Measurements from ENCODE around the gene SETDB1. TPM values are rescaled to one million over a fixed set of nuclear protein-coding genes. Genes with fewer than 3 reads are reported as not detected.

The SETDB1 gene
- total and polyA plus RNA-seq, 4 donors = 5.4 to 23.7 (median 14.0) TPM

GRCh38 chr1:150927624-150928023 is 1.5 kb downstream of the SETDB1 start:
- Histone ChIP-seq H3K27me3 (ENCODE audit: control insufficient read depth in 4 of 4, insufficient read depth in 4 of 4, low read length in 3 of 4) (no peaks in the 10 kb centered on the region), H3K27ac (ENCODE audit: low read depth in 1 of 2, low read length in 2 of 2) (no peak overlapping the region), H3K4me3 (ENCODE audit: low read depth in 1 of 3, low read length in 3 of 3) (no peak overlapping the region), H3K9me3 (ENCODE audit: control insufficient read depth in 4 of 4, low read length in 3 of 4) (peaks cover 0 to 4% (median 0%) of the 10 kb centered on the region in 4 donors), H3K9ac (ENCODE audit: low read depth in 1 of 2, low read length in 2 of 2) (no peak overlapping the region), H3K4me1 (ENCODE audit: control insufficient read depth in 4 of 4, insufficient read depth in 4 of 4, low read length in 3 of 4) (peaks cover 3 to 11% (median 9%) of the 10 kb centered on the region in 4 donors), H3K36me3 (ENCODE audit: control insufficient read depth in 4 of 4, insufficient read depth in 3 of 4, low read depth in 1 of 4, low read length in 3 of 4) (peaks cover 7 to 36% (median 27%) of the 10 kb centered on the region in 4 donors)
- DNase-seq (ENCODE audit: low spot score) = no peak
- WGBS = 92% methylated on average over 4 of the region's 4 CpGs
- TF ChIP-seq YY1 (IDR thresholded peaks at IDR 0.05) = no peak
- TF ChIP-seq JUND (IDR thresholded peaks at IDR 0.05) = no peak
- TF ChIP-seq SP1 (IDR thresholded peaks at IDR 0.05) = no peak
- TF ChIP-seq HNF4A (conservative IDR thresholded peaks at IDR 0.05) = no peak
- no peak for TF ChIP-seq ATF3 (IDR thresholded peaks at IDR 0.05)
- TF ChIP-seq FOXA2 (IDR thresholded peaks at IDR 0.05) = no peak
- TF ChIP-seq RXRA (IDR thresholded peaks at IDR 0.05) = no peak
- no peak for TF ChIP-seq FOXA1 (IDR thresholded peaks at IDR 0.05)
- no peak for TF ChIP-seq ZBTB33 (IDR thresholded peaks at IDR 0.05)
- TF ChIP-seq TAF1 (conservative IDR thresholded peaks at IDR 0.05) = no peak
- no peak for TF ChIP-seq MAX (IDR thresholded peaks at IDR 0.05)
- TF ChIP-seq NR2F2 (IDR thresholded peaks at IDR 0.05) = no peak
- TF ChIP-seq EGR1 (IDR thresholded peaks at IDR 0.05; ENCODE audit: low read depth in 2 of 2) = no peak
- TF ChIP-seq HNF4G (IDR thresholded peaks at IDR 0.05) = no peak
- no peak for TF ChIP-seq CTCF (IDR thresholded peaks at IDR 0.05; ENCODE audit: low read depth, low read length, missing input control)
- no peak for TF ChIP-seq REST (IDR thresholded peaks at IDR 0.05)
- no peak for TF ChIP-seq GABPA (IDR thresholded peaks at IDR 0.05 in 1 of 2, conservative IDR thresholded peaks at IDR 0.05 in 1 of 2)
- no peak for TF ChIP-seq RAD21 (IDR thresholded peaks at IDR 0.05)
